Retinal pigment epithelial cell (primary cell): Measurements from ENCODE around the gene IFT81.

Source experiments
- DNase-seq: peaks from one replicate; pipeline ENCODE4 v3.0.0-alpha.2; 2010; ENCODE audit warnings: low read depth
- H3K4me3 ChIP-seq: 2 replicates; pipeline ENCODE4 v1.5.1; 2011; ENCODE audit warnings: mild to moderate bottlenecking, low read length, control low read depth, moderate library complexity
- CTCF ChIP-seq: conservative IDR thresholded peaks from 2 replicates; pipeline ENCODE4 v1.5.1; 2011; ENCODE audit warnings: low read depth, low read length, control low read depth, inconsistent platforms

Gene IFT81

DNA sequence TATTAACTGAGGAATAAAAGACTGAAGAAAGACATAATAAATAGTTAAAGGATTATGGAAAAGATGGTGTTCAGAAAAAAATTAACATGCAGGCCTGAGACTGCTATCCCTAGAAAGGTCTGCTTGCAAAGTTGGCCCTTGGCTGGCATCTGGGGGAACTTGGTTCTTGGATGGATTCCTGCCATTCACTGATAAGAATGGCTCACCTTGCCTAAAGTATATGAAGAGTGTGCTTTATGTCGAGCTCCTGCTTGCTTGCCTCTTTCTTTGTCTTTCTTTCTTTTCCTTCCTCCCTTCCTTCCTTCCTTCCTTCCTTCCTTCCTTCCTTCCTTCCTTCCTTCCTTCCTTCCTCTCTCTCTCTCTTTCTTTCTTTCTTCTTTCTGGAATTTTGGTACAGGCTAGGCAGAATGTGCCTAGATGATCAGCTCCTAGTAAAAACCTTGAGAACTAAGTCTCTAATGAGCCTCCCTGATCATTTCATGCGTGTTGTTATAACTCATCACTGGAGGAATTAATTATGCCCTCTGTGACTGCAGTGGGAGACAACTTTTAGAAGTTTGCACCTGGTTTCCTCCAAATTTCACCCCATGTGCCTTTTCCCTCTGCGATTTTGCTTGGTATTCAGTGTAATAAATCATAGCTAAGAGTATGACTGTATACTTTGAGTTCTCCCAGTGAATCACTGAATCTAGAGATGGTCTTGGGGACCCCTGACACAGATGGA, 44.7 kb downstream of the IFT81 start:
- no peak for DNase-seq
- H3K4me3 ChIP-seq = no peak overlapping the region
- no peak for TF ChIP-seq CTCF

DNA sequence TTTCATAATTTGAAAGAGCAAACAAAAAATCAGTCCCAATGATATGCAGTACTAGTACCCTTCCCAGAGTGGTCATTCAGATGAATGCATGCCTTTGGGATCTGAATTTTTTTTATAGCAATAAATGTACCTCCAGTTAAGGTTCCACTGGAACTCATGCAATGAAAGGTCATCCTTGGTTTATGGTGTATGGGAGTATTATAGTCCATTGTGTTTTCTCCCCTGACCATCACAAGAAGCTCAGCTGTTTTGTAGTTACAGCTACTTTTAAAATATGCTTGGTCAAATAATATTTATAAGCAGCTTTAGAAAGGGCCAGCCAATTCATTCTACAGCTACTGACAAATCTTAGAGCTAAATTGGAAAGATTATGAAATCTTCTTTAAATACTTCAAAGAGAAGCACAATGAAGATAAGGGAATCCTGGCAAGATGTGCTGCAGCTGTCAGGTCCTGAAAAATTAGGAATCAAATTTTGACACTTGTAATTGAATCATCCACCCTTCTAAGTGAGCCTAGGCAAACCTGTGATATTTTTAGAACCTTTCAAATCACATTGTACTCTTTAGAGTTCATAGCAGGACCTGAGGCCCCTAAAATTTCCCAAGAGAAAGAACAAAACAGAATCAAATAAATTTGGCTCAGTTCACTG, 46.5 kb downstream of the IFT81 start:
- no peak for DNase-seq
- TF ChIP-seq CTCF = no peak
- H3K4me3 ChIP-seq = no peak overlapping the region

DNA sequence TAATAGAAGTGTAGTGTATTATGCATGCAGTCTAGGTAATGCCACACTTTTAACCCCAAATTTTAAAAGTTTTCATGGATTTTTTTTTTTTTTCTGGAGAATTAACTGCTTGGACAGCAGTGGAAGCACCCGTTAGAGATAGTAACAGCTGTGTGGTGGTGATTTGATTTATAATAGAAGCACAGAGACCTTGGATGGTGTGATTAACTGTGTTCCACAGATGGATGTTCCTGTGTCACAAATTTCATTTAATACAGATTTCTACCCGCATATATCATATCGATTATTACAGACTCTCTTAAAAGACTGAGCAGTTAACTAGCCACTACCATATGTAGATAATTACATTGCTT, 47.0 kb downstream of the IFT81 start:
- no peak for DNase-seq
- TF ChIP-seq CTCF = no peak
- H3K4me3 ChIP-seq = no peak overlapping the region

DNA sequence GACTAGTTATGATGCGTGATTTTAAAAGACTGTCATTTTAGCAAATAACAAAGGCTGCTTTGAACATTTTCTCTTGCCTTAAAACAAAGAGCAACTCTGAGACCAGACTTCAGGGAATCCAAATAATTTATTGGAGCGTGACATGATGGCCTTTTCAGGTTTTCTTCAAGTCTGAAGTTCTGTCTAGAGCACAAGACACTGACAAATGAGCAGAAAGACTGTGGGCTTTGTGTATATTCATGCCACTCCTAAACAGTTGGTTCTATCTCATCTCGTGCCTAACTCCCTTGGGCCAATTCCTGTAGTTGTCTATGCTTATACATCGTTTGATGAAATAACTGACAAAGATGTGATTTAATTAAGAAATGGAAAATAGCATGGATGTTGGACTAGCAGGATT, 47.5 kb downstream of the IFT81 start:
- no peak overlapping the region for H3K4me3 ChIP-seq
- DNase-seq = no peak
- TF ChIP-seq CTCF = no peak

GRCh38 chr12:110174373-110174996, 50.3 kb downstream of the IFT81 start:
- no peak overlapping the region for H3K4me3 ChIP-seq
- TF ChIP-seq CTCF = no peak
- no peak for DNase-seq

- H3K4me3 ChIP-seq = no peak overlapping the region
- DNase-seq = no peak
- TF ChIP-seq CTCF = no peak
Measured at GRCh38 chr12:110175201-110175600, 51.0 kb downstream of the IFT81 start.

DNA sequence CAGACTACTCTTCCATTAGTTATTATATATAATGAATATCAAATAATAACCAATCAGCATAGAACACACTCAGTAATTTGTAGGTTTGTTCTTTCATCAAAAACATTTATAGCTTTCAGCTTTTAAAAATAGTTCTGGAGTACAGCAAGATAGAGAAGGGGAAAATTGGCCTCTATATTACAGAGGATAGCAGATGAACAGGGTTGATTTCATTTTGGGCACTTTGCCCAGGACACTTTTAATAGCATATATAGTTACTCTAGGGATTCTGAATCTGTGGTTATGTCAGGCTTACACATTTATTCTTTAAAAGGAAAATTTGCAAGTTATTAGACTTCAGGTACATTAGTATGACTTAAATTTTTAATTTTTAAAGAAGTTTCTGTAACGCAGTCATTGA, 52.6 kb downstream of the IFT81 start:
- no peak for TF ChIP-seq CTCF
- H3K4me3 ChIP-seq = no peak overlapping the region
- no peak for DNase-seq
